H1 (cell line): ENCODE measurements around the gene RFXANK. TPM values are rescaled to one million over a fixed set of nuclear protein-coding genes. Genes with fewer than 3 reads are reported as not detected.

ENCODE experiments used
- CTCF ChIA-PET: fragments of 300-600 bp; sonication (Branson Sonifier 250); formaldehyde crosslinking; loops from one replicate; lab custom pipeline; 2021; ENCODE audit not compliant: partially characterized antibody; lab: Charles Lee
- POLR2A ChIA-PET: fragments of 300-600 bp; sonication (Branson Sonifier 250); formaldehyde crosslinking; loops from one replicate; lab custom pipeline; 2021; ENCODE audit warnings: inconsistent platforms; ENCODE audit not compliant: partially characterized antibody; lab: Charles Lee
- DNase-seq, 2 experiments: peaks; one replicate each; pipeline versions ENCODE4 v3.0.0 to v3.0.0-alpha.2; 2010 to 2022; ENCODE audit warnings: low spot score in 2 of 2, low read depth in 1 of 2, mixed read lengths in 1 of 2
- FAIRE-seq: peaks from 2 replicates; lab custom pipeline; 2011; peaks lifted over from hg19 to GRCh38; lab: Jason Lieb, UNC
- H2AFZ ChIP-seq: 2 replicates; pipeline ENCODE4 v1.8.1; 2012; ENCODE audit warnings: low read length, inconsistent platforms
- H2AK5ac ChIP-seq: 2 replicates; pipeline ENCODE4 v1.6.1; 2013; ENCODE audit warnings: low read depth, low read length
- H2BK120ac ChIP-seq: replicated peaks from 2 replicates; pipeline ENCODE3; 2013; ENCODE audit warnings: low read depth, low read length, inconsistent platforms
- H2BK12ac ChIP-seq: 2 replicates; pipeline ENCODE4 v1.6.1; 2013; ENCODE audit warnings: low read depth, low read length
- H2BK15ac ChIP-seq: 2 replicates; pipeline ENCODE4 v1.6.1; 2013; ENCODE audit warnings: low read length
- H2BK20ac ChIP-seq: 2 replicates; pipeline ENCODE4 v1.6.1; 2013; ENCODE audit warnings: low read length
- H2BK5ac ChIP-seq: 2 replicates; pipeline ENCODE4 v1.6.1; 2013; ENCODE audit warnings: low read depth, low read length
- H3K14ac ChIP-seq: 2 replicates; pipeline ENCODE4 v1.6.1; 2013; ENCODE audit warnings: inconsistent platforms; ENCODE audit not compliant: insufficient read length
- H3K18ac ChIP-seq: 2 replicates; pipeline ENCODE4 v1.6.1; 2013; ENCODE audit warnings: low read length; ENCODE audit errors: extremely low read depth
- H3K23ac ChIP-seq: 2 replicates; pipeline ENCODE4 v1.6.1; 2013; ENCODE audit warnings: inconsistent platforms; ENCODE audit not compliant: insufficient read length
- H3K23me2 ChIP-seq: 2 replicates; pipeline ENCODE4 v1.6.1; 2013; ENCODE audit warnings: low read depth, low read length
- H3K27ac ChIP-seq: 2 replicates; pipeline ENCODE4 v1.6.1; 2011; ENCODE audit warnings: low read depth, low read length, inconsistent platforms
- H3K27me3 ChIP-seq, 4 experiments: replicated peaks in 1 of 4; 1 replicate in 1 of 4; 2 replicates in 3 of 4; pipeline versions ENCODE4 v1.6.1 to v1.8.1; 2011 to 2013; ENCODE audit warnings: low read length in 3 of 4, mild to moderate bottlenecking in 3 of 4, inconsistent platforms in 2 of 4, mixed read lengths in 2 of 4, moderate library complexity in 1 of 4; ENCODE audit not compliant: control insufficient read depth in 3 of 4, insufficient read depth in 3 of 4; ENCODE audit errors: extremely low read depth in 1 of 4
- H3K36me3 ChIP-seq, 4 experiments: 2 replicates each; pipeline versions ENCODE4 v1.6.1 to v1.8.1; 2011 to 2013; ENCODE audit warnings: mild to moderate bottlenecking in 4 of 4, low read length in 3 of 4, moderate library complexity in 2 of 4, control low read depth in 1 of 4, inconsistent platforms in 1 of 4; ENCODE audit not compliant: insufficient read depth in 4 of 4, control insufficient read depth in 2 of 4
- H3K4ac ChIP-seq: replicated peaks from 2 replicates; pipeline ENCODE3; 2013; ENCODE audit warnings: low read length, low read depth, mixed read lengths, inconsistent platforms; ENCODE audit not compliant: insufficient read length
- H3K4me1 ChIP-seq, 4 experiments: replicated peaks in 1 of 4; 1 replicate in 1 of 4; 2 replicates in 3 of 4; pipeline versions ENCODE4 v1.6.1 to v1.8.1; 2011 to 2013; ENCODE audit warnings: low read length in 3 of 4, inconsistent platforms in 2 of 4, mixed read lengths in 1 of 4; ENCODE audit not compliant: insufficient read depth in 4 of 4, control insufficient read depth in 3 of 4
- H3K4me2 ChIP-seq, 2 experiments: 2 replicates each; pipeline versions ENCODE4 v1.6.1 to v1.8.1; 2011 to 2013; ENCODE audit warnings: low read depth in 2 of 2, low read length in 2 of 2, control low read depth in 1 of 2, inconsistent platforms in 1 of 2, mild to moderate bottlenecking in 1 of 2; ENCODE audit not compliant: insufficient read depth in 1 of 2
- H3K4me3 ChIP-seq, 4 experiments: fragments of 200-600, 300-600 bp in 1 of 4; sonication (generic), shearing (Covaris generic), sonication (Bioruptor Twin) in 1 of 4; 2 replicates each; pipeline versions ENCODE4 v1.5.1 to v1.8.1; 2011 to 2016; ENCODE audit warnings: low read length in 4 of 4, low read depth in 3 of 4, control low read depth in 2 of 4, inconsistent platforms in 2 of 4, mild to moderate bottlenecking in 2 of 4, mixed read lengths in 1 of 4, moderate library complexity in 1 of 4; ENCODE audit not compliant: insufficient read depth in 2 of 4; ENCODE audit errors: extremely low read depth in 1 of 4
- H3K56ac ChIP-seq: replicated peaks from 2 replicates; pipeline ENCODE3; 2013; ENCODE audit warnings: low read depth, mild to moderate bottlenecking, mixed read lengths, low read length, inconsistent platforms; ENCODE audit not compliant: insufficient read length
- H3K79me1 ChIP-seq: 2 replicates; pipeline ENCODE4 v1.6.1; 2013; ENCODE audit warnings: low read depth, low read length, control low read depth
- H3K79me2 ChIP-seq, 2 experiments: 2 replicates each; pipeline versions ENCODE4 v1.6.1 to v1.8.1; 2012 to 2013; ENCODE audit warnings: low read length in 2 of 2, mild to moderate bottlenecking in 2 of 2, inconsistent platforms in 1 of 2; ENCODE audit not compliant: insufficient read depth in 2 of 2, control insufficient read depth in 1 of 2
- H3K9ac ChIP-seq, 4 experiments: replicated peaks in 1 of 4; 1 replicate in 1 of 4; 2 replicates in 3 of 4; pipeline versions ENCODE4 v1.6.1 to v1.8.1; 2011 to 2013; ENCODE audit warnings: low read depth in 3 of 4, low read length in 3 of 4, control low read depth in 2 of 4, mild to moderate bottlenecking in 2 of 4, moderate library complexity in 2 of 4, inconsistent platforms in 1 of 4; ENCODE audit errors: extremely low read depth in 1 of 4
- H3K9me3 ChIP-seq, 2 experiments: 2 replicates each; pipeline versions ENCODE4 v1.6.1 to v1.8.1; 2012 to 2013; ENCODE audit warnings: mild to moderate bottlenecking in 2 of 2, moderate library complexity in 2 of 2, control low read depth in 1 of 2, inconsistent platforms in 1 of 2, low read depth in 1 of 2, low read length in 1 of 2, mixed read lengths in 1 of 2; ENCODE audit not compliant: insufficient read depth in 2 of 2
- H4K20me1 ChIP-seq, 2 experiments: replicated peaks in 1 of 2; 2 replicates each; pipeline versions ENCODE3 to v1.8.1; 2011 to 2013; ENCODE audit warnings: inconsistent platforms in 2 of 2, low read length in 2 of 2, mild to moderate bottlenecking in 1 of 2; ENCODE audit not compliant: insufficient read depth in 2 of 2, control insufficient read depth in 1 of 2
- H4K5ac ChIP-seq: 2 replicates; pipeline ENCODE4 v1.6.1; 2013; ENCODE audit warnings: low read length, low read depth, mixed read lengths, inconsistent platforms; ENCODE audit not compliant: insufficient read length
- H4K8ac ChIP-seq: 2 replicates; pipeline ENCODE4 v1.8.0; 2013; ENCODE audit warnings: mild to moderate bottlenecking, moderate library complexity, low read length, inconsistent platforms; ENCODE audit not compliant: insufficient read depth; ENCODE audit errors: extremely low read depth
- H4K91ac ChIP-seq: replicated peaks from 2 replicates; pipeline ENCODE3; 2013; ENCODE audit warnings: low read length, mixed read lengths, inconsistent platforms; ENCODE audit not compliant: insufficient read length
- BCL11A ChIP-seq, 2 experiments: IDR thresholded peaks; one replicate each; pipeline ENCODE4 v1.6.1; 2011; ENCODE audit warnings: low read depth in 2 of 2, low read length in 2 of 2, mild to moderate bottlenecking in 2 of 2
- CTCF ChIP-seq, 3 experiments: IDR thresholded peaks; 1 replicate in 2 of 3; 2 replicates in 1 of 3; pipeline versions ENCODE4 v1.5.1 to v1.6.1; 2011; ENCODE audit warnings: low read length in 3 of 3, mild to moderate bottlenecking in 3 of 3, inconsistent platforms in 2 of 3, low read depth in 1 of 3, moderate library complexity in 1 of 3; ENCODE audit not compliant: insufficient read depth in 1 of 3; ENCODE audit errors: control extremely low read depth in 1 of 3
- RAD21 ChIP-seq, 2 experiments: IDR thresholded peaks in 1 of 2; conservative IDR thresholded peaks in 1 of 2; 2 replicates each; pipeline ENCODE4 v1.6.1; 2011; ENCODE audit warnings: low read depth in 2 of 2, low read length in 2 of 2, improper control_type of control experiment in 1 of 2, inconsistent platforms in 1 of 2, mild to moderate bottlenecking in 1 of 2, moderate library complexity in 1 of 2
- TAF7 ChIP-seq: optimal IDR thresholded peaks from 2 replicates; pipeline ENCODE3; 2011; ENCODE audit warnings: low read depth, mild to moderate bottlenecking, inconsistent platforms, low read length, moderate library complexity, borderline replicate concordance
- TCF12 ChIP-seq: IDR thresholded peaks from 2 replicates; pipeline ENCODE4 v1.6.1; 2011; ENCODE audit warnings: low read depth, mild to moderate bottlenecking, low read length
- WGBS, 2 experiments: shearing (Covaris generic) in 1 of 2; methylation state at CpG; one replicate each; pipeline versions ENCODE4 v1.1.6 to v1.1.7; 2013 to 2015; ENCODE audit warnings: low lambda C conversion rate in 2 of 2, mixed read lengths in 2 of 2, inconsistent platforms in 1 of 2, low coverage in 1 of 2, missing lambda C conversion rate in 1 of 2; ENCODE audit not compliant: insufficient replicate concordance in 2 of 2, insufficient coverage in 1 of 2, insufficient read length in 1 of 2; ENCODE audit errors: extremely low coverage in 1 of 2, missing lambda C conversion rate in 1 of 2; 5-methylcytosine and 5-hydroxymethylcytosine counted together
- polyA plus RNA-seq, 7 experiments: library from polyadenylated mRNA; depleted of rRNA in 3 of 7; stranded (reverse) in 5 of 7; unstranded in 2 of 7; fragments of >200 nt in 5 of 7; fragments of 200-250 nt in 2 of 7; gene quantifications; 1 replicate in 5 of 7; 2 replicates in 1 of 7; 4 replicates in 1 of 7; pipeline versions ENCODE4 v1.2.1 to v1.2.3, GENCODE V29; 2011 to 2013; ENCODE audit warnings: missing spikeins in 2 of 7, mixed read lengths in 2 of 7
- total RNA-seq: library from RNA; stranded (reverse); fragmentation: NEBNext Ultra II Directional; extraction: Animal tissue kit (Norgen Biotek cat#: 25700); gene quantifications from 2 replicates; pipeline ENCODE4 v1.2.1, GENCODE V29; 2021
- TF ChIP-seq, protein P1 (sequence below): IDR thresholded peaks from 2 replicates; pipeline ENCODE4 v1.6.1; 2012; ENCODE audit warnings: low read length, inconsistent platforms

RFXANK gene
- total and polyA plus RNA-seq, 2 of the 8 experiments (the other 6 are each of a cell fraction or from before 2014, with no cell fraction given) = 72.9 to 87.5 TPM

DNA sequence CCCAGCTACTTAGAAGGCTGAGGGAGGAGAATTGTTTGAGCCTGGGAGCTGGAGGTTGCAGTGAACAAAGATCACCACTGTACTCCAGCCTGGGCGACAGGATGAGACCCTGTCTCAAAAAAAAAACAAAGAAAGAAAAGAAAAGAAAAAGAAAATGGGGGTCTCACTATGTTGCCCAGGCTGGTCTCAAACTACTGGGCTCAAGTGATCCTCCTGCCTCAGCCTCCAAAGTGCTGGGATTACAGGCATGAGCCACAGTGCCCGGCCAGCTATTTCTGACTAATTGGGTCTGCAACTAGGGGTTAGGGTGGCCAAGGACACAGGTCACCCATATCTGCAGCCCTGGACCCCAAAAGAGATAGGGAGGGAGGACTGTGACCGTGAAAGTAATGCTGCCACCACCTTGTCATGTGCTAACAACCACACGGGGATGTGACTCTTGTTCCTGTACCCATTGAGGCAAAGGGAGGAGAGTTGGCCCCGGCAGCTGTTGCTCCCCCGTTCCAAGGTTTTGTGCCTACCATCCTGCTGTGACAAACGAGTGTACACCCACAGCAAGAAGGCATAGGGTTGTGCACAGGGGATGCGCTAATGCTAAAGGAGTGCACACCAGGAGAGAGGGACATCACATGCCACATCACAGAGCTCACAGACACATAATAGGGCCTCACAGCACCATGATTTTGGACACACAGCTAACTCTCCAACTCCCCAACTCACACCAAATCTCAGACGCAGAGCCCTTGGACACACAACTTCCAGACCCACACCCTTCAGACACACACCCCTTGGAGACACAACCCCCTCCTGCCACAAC lies 22.6 kb upstream of the RFXANK start:
- no peaks in the 10 kb centered on the region for H3K79me2 ChIP-seq
- peak overlapping the region; percentile 14 for H2AK5ac ChIP-seq
- no peak overlapping the region for H3K4ac ChIP-seq
- no peak overlapping the region for H2BK20ac ChIP-seq
- H3K56ac ChIP-seq = no peak overlapping the region
- H2BK120ac ChIP-seq = no peak overlapping the region
- H4K5ac ChIP-seq = no peak overlapping the region
- H3K9me3 ChIP-seq = no peaks in the 10 kb centered on the region
- no peak overlapping the region for H2BK12ac ChIP-seq
- H3K27me3 ChIP-seq = peaks cover 2 to 16% (median 11%) of the 10 kb centered on the region in 4 experiments
- DNase-seq (no peak), FAIRE-seq (no peak)
- peaks cover 7% of the 10 kb centered on the region; the same call in 1 of the 2 replicates for H3K23me2 ChIP-seq
- POLR2A ChIA-PET = interaction anchor here (0.9 to 11.8 kb wide), 5 partner anchors 11 to 29 kb away, joined by 4 to 133 read pairs (median 6); no protein-coding TSS in a partner anchor
- no peak for TF ChIP-seq BCL11A (IDR thresholded peaks at IDR 0.05; ENCODE audit: low read depth in 2 of 2, low read length in 2 of 2)
- no peak for TF ChIP-seq RAD21 (IDR thresholded peaks at IDR 0.05 in 1 of 2, conservative IDR thresholded peaks at IDR 0.05 in 1 of 2; ENCODE audit: low read depth in 2 of 2, low read length in 2 of 2)
- no peak for TF ChIP-seq CTCF (IDR thresholded peaks at IDR 0.05; ENCODE audit: control extremely low read depth in 1 of 3, insufficient read depth in 1 of 3, low read depth in 1 of 3, low read length in 3 of 3)
- TF ChIP-seq, protein P1, sequence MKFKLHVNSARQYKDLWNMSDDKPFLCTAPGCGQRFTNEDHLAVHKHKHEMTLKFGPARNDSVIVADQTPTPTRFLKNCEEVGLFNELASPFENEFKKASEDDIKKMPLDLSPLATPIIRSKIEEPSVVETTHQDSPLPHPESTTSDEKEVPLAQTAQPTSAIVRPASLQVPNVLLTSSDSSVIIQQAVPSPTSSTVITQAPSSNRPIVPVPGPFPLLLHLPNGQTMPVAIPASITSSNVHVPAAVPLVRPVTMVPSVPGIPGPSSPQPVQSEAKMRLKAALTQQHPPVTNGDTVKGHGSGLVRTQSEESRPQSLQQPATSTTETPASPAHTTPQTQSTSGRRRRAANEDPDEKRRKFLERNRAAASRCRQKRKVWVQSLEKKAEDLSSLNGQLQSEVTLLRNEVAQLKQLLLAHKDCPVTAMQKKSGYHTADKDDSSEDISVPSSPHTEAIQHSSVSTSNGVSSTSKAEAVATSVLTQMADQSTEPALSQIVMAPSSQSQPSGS = no peak
- no peak for TF ChIP-seq TCF12
- TF ChIP-seq TAF7 = no peak
- no peak overlapping the region for H3K14ac ChIP-seq
- no peak overlapping the region for H4K8ac ChIP-seq
- peak overlapping the region; percentile 15 to 59 (median 26); a peak in 6 of 8 replicates for H3K4me3 ChIP-seq
- peak overlapping the region; percentile 70 to 81 for H3K4me2 ChIP-seq
- WGBS, 2 experiments = 73% methylated on average over 9 of the region's 9 CpGs; no CpG with 5 or more reads in 1 of the 2 experiments
- peaks cover 0 to 8% of the 10 kb centered on the region in 2 experiments for H4K20me1 ChIP-seq
- H2BK5ac ChIP-seq = no peak overlapping the region
- H3K79me1 ChIP-seq = no peaks in the 10 kb centered on the region
- no peak overlapping the region for H2BK15ac ChIP-seq
- no peak overlapping the region for H3K18ac ChIP-seq
- H3K27ac ChIP-seq = no peak overlapping the region
- no peak overlapping the region for H2AFZ ChIP-seq
- no peak overlapping the region for H4K91ac ChIP-seq
- H3K36me3 ChIP-seq = no peaks in the 10 kb centered on the region; a peak in 1 of 8 replicates
- peak overlapping the region in 1 of 4 experiments; percentile 26; a peak in 1 of 7 replicates for H3K9ac ChIP-seq
- CTCF ChIA-PET = interaction anchor here (0.7 to 2.9 kb wide), 7 partner anchors 10 to 118 kb away, joined by 3 to 9 read pairs (median 4); no protein-coding TSS in a partner anchor
- peaks cover 0 to 23% (median 11%) of the 10 kb centered on the region in 4 experiments; a peak in 6 of 7 replicates for H3K4me1 ChIP-seq
- no peak overlapping the region for H3K23ac ChIP-seq
